WTC11 (cell line): ENCODE measurements around the gene GALNT9.

ENCODE experiments used
- ATF3 ChIP-seq: sonication (generic); formaldehyde crosslinking; conservative IDR thresholded peaks from 2 replicates; pipeline ENCODE4 v1.8.1; 2022; ENCODE audit warnings: mild to moderate bottlenecking, missing genetic modification reagents
- CTCF ChIP-seq: fragments of 200-600 bp; IDR thresholded peaks from 2 replicates; pipeline ENCODE4 v1.8.0; 2022; ENCODE audit warnings: antibody characterized with exemption
- E2F5 ChIP-seq: sonication (generic); formaldehyde crosslinking; IDR thresholded peaks from 2 replicates; pipeline ENCODE4 v1.8.1; 2022; ENCODE audit warnings: mild to moderate bottlenecking, moderate library complexity, missing genetic modification reagents
- NFATC4 ChIP-seq: fragments of 250-450 bp; sonication (Bioruptor Pico); IDR thresholded peaks from 2 replicates; pipeline ENCODE4 v1.9.0; 2021; ENCODE audit warnings: mild to moderate bottlenecking
- SP1 ChIP-seq: sonication (generic); formaldehyde crosslinking; conservative IDR thresholded peaks from 2 replicates; pipeline ENCODE4 v1.8.1; 2022; ENCODE audit warnings: missing genetic modification reagents
- ZBTB43 ChIP-seq: sonication (generic); formaldehyde crosslinking; IDR thresholded peaks from 2 replicates; pipeline ENCODE4 v1.8.1; 2023; ENCODE audit warnings: mild to moderate bottlenecking, missing genetic modification reagents

- TF ChIP-seq SP1 (CRISPR knock-in tag) (no peak), ZBTB43 (CRISPR knock-in tag) (no peak), E2F5 (CRISPR knock-in tag) (no peak), ATF3 (CRISPR knock-in tag) (no peak), CTCF (peak; percentile 83), NFATC4 (CRISPR knock-in tag) (no peak)
These were observed 175.7 kb downstream of the GALNT9 start for GRCh38 chr12:132153501-132154340.
